Epidermal melanocyte (primary cell): ENCODE measurements around the gene DUS3L.

Experiments used
- DNase-seq: peaks from one replicate; pipeline ENCODE4 v3.0.0; 2011; ENCODE audit warnings: low spot score; ENCODE audit not compliant: insufficient read length

DUS3L gene

DNA sequence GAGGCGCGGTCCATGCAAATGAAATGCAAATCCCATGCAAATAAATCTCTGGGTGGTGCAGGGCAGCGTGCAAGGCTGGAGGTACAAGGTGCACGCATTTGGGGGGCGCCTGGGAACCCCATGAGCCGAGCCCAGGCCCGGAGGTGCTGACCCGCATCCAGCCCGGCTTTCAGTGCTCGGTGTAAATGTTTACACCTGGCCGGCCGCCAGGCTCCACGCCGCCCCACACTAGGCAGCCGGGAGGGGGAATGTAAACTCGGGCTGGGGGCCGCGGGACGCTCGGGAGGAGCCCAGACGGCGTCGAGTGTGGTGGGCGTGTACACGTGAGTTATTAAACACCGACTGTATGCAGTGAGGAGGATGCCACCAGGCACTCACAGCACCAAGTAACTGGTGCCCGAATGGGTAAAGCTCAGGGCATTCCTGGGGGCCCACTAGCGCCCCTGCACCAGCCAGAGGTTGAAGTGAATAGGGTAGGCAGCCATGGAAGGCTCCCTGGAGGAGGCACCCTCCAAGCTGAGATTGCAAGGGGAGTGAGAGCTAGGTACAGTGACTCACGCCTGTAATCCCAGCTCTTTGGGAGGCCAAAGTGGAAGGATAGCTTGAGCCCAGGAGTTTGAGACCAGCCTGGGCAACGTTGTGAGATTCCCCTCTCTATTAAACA is 31.4 kb upstream of the DUS3L start:
- no peak for DNase-seq

DNA sequence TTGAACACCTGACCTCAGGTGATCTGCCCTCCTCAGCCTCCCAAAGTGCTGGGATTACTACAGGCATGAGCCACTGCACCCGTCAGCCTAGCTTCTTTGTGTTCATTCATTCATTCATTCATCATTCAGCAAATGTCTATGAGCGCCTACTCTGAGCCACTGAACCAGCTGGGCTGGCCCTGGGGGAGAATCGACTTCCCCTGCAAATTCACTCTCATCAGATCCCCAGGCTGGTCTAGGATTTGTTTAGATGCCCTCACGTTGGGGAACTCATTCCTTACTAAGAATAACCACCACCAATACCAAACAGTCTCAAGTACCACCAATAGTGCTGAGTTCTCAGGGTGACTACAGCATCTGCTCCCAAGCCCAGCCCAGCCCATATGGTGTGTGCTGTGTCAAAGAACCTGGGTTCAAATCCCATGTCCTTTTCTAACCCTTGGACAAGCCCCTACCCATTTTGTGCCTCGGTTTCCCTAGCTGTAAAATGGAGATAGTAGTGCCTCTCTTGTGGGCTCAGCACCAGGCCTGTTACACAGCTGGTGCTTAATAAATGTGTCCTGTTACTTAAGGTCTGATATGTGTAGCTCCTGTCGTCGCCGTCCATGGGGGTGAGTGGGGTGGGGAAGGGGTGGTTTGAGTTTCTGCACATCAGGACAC is 30.7 kb upstream of the DUS3L start:
- DNase-seq: no peak

DNA sequence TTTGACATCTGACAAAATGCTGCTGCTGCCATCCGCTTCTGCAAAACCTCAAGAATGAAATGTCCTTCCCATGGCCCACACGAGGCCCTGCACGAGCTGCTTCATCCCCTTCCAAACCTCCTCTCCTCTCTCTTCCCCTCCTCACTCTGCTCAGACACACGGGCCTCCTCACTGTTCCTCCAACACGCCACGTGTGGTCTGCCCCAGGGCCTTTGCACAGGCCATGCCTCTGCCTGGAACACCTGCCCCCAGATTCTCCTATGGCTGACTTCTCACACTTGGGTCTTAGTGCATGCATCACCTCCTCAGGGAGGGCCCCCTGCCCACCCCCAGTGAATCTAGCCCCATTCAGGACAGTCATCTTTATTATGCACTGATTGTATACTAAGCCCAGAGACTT is 29.8 kb upstream of the DUS3L start:
- no peak for DNase-seq

DNA sequence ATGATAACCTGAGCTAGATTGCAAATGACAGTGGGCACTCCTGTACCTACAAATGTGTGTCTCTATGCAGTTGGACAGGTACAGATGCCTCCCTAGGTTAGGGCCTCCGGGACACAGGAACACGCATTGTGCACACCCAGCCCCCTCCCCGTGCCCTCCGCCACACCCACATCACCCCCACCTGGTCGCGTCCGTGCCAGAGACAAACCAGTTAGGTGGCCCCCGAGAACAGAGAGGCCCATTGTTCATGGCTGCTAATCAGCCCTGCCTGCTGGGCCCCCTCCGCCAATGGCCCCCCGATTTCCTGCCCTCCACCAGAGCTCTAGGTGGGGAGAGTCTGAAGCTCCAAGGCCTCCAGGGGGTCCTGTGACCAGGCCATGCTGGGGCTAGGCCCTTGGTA is 27.6 kb upstream of the DUS3L start:
- DNase-seq: no peak

DNA sequence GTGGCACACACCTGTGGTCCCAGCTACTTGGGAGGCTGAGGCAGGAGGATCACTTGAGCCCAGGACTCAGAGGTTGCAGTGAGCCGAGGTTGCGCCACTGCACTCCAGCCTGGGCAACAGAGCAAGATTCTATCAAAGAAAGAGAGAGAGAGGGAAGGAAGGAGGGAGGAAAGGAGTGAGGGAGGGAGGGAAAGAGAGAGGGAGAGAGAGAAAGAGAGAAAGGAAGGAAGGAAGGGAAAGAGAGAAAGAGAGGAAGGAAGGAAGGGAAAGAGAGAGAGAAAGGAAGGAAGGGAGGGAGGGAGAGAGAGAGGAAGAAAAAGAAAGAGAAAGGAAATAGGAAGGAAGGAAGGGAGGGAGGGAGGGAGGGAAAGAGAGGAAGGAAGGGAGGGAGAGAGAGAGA is 26.3 kb upstream of the DUS3L start:
- DNase-seq: no peak

DNA sequence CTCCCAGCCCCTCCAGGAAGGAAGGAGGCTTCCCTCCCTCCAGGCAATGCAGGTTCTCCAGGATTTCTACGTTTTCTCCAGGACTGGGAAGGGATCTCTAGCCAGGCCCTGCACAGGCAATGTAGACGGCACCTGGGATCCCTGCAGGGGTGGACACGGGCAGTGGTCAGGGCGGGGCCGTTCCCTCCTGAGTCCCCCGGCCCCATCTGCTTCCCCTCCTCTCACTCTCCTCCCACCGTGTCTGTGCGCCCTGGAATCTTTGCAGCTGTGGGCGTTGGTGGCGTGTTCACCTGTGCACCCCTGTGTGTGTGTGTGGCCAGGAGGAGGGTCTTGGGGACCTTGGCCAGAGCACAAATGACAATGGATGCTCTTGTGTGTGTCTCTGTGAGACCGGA is 23.9 kb upstream of the DUS3L start:
- DNase-seq: no peak

DNA sequence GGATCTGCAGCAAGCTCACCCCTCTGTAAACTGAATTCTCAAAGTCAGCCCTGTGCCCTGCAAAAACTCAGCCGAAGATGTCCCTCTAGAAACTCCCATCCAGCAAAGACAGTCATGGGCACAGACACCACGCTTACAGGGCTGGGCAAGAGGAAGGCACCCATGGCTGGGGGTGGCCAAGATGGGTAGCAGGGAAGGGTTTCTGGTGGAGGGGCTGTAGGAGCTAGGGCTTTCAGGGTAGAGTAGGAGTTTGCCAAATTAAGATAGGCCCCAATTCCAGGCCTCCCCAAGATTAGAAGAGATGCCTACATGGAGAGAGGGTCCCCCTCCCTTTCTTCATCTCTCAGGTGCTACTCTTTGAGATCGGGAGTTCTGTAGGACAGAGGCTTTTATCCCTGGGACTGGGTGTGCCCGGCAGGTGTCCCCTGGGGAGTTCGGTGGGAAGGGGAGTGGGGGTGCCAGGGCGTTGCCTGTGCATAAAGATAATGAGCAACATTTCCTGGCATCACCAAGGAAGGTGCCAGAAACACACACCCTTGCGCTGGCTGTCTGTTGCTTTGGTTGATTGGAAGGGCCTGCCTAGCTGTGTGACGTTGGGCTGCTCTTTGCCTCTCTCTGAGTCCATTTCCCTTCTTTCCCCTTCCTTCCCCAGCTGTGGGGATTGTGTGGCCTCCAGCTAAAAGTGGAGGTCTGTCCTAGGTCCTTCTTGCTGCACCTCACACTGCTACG is 23.3 kb upstream of the DUS3L start:
- no peak for DNase-seq

DNA sequence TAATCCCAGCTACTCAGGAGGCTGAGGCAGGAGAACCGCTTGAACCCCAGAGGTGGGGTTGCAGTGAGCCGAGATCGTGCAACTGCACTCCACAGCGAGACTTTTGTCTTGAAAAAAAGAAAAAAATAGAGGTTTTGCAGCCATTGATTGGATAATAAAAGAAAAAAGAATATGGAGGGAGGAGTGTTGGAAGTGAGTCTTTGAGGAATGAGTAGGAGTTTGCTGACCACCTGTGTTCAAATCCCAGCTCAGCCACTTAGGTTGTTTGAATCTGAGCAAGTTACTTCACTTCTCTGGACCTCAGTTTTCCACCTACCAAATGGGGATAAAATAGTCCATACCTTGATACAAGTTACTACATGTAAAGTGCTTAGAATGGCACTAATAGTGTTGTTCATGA is 20.2 kb upstream of the DUS3L start:
- DNase-seq: no peak

DNA sequence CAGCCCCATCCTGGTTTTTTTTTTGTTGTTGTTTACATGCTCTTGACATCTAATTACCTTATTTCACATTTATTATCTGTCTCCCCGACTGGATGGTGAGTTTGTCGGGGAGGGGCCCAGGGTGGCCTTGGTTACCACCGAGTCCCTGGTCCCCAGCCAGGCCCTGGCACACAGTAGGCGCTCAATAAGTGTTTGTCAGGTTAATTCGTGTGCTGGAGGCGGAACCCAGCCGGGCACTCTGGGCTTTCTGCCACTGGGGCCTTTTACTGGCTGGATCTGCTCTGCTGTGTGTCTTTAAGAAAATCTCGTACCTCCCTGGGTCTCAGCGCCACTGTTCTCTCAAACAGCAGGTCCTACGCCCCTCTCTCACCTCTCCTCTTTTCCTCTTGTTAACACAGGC is 18.5 kb upstream of the DUS3L start:
- DNase-seq: no peak

DNA sequence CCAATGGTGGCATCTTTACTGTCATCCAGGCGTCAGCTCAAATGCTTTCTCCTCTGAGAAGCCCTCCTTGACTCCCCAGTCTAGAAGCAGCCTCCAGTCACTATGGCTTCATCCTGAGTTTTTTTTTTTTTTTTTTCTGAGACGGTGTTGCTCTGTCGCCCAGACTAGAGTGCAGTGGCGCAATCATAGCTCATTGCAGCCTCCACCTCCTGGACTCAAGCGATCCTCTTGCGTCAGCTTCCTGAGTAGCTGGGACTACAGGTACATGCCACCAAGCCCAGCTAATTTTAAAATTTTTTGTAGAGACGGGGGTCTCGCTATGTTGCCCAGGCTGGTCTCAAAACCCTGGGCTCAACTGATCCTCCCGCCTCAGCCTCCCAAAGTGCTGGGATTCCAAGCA is 18.1 kb upstream of the DUS3L start:
- DNase-seq: no peak

DNA sequence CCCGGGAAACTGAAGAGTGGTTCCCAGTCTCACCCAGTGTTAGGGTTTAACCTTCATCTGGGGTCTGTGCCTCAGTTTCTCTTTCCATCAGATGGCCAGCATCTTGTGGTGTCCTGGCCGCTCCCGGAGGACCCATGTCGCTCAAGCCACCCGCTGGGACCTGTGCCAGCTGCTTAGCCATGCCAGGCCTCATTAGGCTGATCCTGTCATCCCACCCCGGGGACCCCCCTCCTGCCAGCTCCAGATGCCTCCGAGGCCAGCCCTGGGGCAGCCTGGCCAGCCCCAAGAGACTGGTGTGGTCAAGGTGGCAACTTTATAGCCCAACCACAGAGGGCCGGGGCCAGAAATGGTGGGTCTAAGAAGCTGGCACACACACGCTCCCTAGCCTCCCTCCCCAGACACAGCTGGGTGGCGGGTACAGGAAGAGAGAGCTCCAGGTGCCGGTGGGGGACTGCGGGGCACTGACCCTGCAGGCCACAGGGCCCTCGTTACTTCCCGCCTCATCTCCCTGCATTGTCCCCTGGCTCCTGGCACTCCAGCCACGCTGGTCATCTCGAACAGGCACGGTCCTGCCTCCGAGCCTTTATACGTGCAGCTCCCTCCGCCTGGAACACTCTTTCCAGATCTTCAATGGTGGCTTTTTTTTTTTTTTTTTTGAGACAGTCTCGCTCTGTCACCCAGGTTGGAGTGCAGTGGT is 17.3 kb upstream of the DUS3L start:
- no peak for DNase-seq

DNA sequence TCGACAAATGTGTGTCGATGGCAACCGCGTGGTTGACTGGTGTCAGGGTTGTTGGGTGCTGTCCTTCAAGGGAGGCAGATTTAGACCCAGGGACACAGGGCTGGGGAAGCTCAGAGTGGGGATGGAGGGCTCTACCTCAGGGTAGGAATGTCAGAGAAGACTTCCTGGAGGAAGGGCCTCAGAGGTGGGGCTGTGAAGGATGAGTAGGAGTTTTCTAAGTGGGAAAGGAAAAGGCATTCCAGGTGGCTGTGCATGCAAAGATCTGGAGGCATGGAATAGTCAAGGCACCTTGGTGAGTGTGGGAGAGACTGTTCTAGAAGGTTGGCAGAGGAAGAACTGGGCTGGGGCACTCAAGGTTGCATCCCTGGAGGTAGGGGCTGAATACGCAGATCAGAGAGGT is 15.9 kb upstream of the DUS3L start:
- no peak for DNase-seq

DNA sequence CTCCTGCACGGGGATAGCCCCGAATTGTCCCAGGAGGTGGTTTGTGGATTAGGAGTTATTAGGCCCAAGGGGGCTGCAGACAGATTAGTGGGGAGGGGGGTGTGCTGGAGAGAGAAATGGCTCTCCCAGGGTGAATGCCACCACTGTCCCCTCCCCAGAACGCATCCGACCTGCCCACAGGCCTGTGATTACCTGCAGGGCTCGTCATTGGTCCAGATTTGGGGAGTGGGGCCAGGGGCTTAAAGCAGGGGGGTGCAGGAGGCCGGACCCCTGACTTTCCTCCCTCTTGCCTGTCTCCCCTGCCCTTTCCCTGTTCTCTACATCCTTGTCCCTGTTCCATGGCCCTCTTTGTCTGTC is 15.1 kb upstream of the DUS3L start:
- no peak for DNase-seq

DNA sequence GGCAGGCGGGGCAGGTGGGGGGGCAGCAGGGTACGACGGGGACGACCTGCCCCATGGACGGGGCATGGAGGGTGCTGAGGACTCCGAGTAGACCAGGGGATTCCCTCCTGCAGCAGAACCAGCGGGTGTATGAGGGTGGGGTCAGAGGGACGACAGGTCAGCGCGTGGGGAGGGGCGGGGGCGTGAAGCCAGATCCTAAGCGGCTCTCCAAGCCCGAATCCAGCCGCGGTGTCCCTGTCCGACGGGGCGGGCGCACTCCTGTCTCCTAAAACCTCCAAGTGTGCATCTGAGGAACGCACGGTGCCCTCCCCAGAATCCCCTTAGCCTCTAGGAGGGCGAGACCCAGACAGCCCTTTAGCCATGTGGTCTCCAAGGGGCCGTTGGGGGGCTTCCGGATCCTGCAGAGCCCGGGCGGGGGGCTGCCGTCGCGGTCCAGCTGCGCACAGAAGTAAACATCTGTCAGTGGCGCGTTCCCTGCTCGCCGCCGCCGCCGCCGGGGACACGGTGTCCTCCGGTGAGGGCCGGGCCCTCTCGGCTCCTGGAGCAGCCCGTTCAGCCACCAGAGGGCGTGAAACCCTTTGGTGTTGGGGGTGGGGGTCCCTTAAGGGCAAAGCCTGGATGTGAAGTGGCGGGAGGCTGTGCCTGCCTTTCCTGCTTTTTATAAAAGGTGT is 14.6 kb upstream of the DUS3L start:
- peak; percentile 89 for DNase-seq

DNA sequence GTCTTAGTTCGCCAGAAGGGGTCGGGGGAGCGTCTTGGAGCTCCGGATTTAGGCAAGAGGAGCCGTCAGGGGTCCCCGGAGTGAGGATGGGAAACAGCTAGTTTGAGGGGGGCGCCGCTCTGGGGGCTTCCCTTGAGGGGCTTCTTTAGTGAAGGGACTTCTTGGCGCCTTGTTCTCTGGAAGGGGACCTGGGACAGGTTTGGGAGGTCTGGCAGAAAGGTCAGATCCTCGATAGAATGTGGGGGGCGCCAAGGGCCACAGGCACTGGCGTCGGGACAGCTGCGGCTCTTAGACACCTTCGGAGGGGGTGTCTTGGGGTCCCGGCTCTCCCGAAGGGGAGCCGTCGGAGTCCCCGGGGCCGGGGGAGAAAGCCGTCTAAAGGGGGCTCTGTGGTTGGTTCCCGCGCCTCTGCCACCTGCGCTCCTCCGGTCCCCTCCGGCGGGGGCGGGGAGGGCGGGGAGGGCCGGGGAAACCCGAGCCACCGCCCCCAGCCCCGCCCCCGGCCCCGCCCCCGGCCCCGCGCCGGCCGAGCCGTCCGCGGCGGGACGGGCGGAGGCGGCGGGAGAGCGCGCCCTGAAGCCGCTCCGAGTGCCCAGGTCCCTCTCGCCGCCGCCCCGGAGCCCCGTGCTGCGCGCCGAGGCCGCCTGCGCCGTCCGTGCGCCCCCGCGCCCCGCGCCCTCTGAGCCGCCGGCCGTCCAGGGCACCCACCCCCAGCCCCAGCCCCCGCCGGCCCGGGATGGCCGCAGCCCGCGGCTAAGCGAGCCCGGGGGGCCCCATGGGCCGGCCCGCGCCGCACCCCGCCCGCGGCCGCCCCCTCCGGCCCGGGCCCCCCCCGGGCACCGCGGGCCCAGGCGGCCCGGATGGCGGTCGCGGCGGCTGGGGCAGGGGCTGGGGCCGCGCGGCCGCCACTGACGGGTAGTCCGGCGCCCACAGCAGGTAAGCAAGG is 13.8 kb upstream of the DUS3L start, which contains the start of gene NRTN:
Gene NRTN, plus strand, starts transcription at position 552 of the 946 bp plus-strand sequence. CDS start 19,099 bp downstream, outside the sequence.
- DNase-seq: no peak

DNA sequence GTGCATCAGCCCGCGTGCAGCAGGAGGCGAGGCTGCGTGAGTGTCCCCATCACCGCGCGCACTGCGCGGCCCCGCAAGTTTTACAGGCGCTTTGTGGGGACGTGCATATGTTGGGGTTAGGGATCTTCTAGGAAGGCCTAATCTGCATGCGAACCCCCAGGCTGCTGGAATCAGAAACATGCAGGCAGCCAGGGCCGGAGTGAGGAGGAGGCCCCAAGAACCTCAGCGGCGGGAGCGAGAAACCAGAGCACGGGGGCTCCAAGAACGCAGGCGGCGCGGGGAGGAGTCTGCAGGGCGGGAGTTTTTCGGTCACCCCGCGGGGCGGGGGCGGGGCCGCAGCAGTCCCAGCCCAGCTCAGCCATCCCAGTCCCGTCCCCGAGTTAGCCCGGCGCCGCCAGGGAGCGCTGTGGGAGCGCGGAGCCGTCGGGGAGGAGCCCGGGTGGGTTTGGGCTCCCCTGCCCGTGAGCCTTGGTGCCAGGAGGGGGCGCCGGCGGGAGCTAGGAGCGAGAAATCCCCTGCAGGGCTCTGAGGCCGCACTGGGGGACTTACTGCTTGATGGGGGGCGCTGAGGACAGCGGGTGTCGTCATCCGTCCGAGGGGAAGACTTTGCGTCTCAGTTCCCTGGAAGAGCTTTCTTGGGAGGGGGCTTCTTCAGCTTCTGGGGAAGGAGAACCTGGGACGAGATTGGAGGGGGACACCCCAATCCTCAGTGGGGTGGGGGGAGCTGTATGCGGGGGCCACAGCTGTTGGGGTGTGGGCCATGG is 13.0 kb upstream of the DUS3L start:
- peak; percentile 98 for DNase-seq

DNA sequence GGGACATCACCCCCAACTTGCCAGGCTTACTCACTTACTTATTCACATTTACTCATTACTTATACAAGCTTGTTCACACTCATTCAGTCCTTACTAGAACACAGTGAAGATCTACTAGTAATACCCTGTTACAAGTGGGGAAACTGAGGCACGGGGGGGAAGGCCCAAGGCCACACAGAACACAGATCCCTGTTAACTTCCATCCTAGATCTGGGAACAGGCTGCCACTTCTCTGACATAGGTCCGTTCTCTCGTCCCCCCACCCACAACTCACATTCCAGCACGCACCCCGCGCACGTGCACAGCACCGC is 12.4 kb upstream of the DUS3L start:
- no peak for DNase-seq

DNA sequence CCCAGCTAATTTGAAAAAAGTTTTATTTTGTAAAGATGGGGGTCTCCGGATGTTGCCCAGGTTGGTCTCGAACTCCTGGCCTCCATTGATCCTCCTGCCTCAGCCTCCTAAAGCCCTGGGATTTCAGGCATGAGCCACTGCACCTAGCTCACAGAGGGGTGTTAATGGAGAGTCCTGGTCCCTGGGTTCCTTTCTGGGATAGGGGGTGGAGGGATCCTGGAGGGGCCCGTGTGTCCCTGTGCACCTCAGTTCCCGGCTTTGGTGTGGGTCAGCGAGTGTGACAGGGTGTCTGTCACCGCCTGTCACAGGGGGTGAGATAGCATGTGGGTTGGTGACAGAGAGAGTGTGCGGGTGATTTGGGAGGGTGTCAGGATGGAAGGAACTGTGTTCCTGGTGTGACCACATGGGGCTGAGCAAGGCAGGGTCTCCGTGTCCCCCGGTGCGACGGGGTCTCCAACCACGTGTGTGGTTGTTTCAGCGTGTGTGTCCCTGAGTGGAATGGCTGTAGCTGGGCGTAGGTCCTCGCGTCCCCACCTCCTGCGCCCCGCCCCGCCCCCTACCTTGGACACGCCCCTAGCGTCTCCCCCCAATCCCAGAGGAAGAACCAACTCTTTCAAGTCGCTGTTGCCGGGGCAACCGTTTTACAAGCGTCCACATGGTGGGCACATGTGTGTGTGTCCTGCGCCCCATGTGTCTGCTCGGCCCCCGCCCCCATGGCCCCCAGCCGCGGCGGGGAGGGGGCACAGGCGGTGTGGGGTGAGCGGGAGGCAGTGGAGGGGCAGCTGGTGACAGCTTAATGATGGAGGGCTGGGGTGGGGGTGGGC is 11.0 kb upstream of the DUS3L start:
- DNase-seq: no peak
